GM12878 (cell line): ENCODE results near the gene VTI1A. TPM values are rescaled to one million over a fixed set of nuclear protein-coding genes. Genes with fewer than 3 reads are reported as not detected.

ENCODE experiments used
- ATAC-seq: fragments of 200-7000 bp; cut with Tn5 transposase; 3 replicates; pipeline ENCODE4 v1.9.1; 2020; ENCODE audit warnings: mild to moderate bottlenecking, moderate library complexity
- BruUV-seq: library from RNA; stranded (reverse); fragments of 400-500 nt; replicated peaks from 2 replicates; lab custom pipeline; 2021; lab: Mats Ljungman, UMichigan
- CTCF ChIA-PET: fragments of 300-600 bp; sonication (Branson Sonifier 250); formaldehyde crosslinking; extraction: SDS; loops from one replicate; lab custom pipeline; 2021; ENCODE audit warnings: inconsistent platforms; lab: Yijun Ruan, JAX
- POLR2A ChIA-PET: fragments of 350-600 bp; formaldehyde crosslinking; extraction: SDS; loops from one replicate; lab custom pipeline; 2021; ENCODE audit warnings: inconsistent platforms; lab: Charles Lee
- RAD21 ChIA-PET: fragments of 300-600 bp; sonication (Branson Sonifier 250); formaldehyde crosslinking; loops from one replicate; lab custom pipeline; 2023; ENCODE audit warnings: antibody characterized with exemption; ENCODE audit not compliant: unreplicated experiment; lab: Charles Lee
- SMC1A ChIA-PET: fragments of 300-600 bp; sonication (Branson Sonifier 250); formaldehyde crosslinking; loops from one replicate; lab custom pipeline; 2023; ENCODE audit not compliant: unreplicated experiment, uncharacterized antibody; lab: Charles Lee
- DNase-seq: peaks from one replicate; pipeline ENCODE4 v3.0.0-alpha.2; 2011; ENCODE audit warnings: low read depth, low spot score
- FAIRE-seq: peaks from 3 replicates; lab custom pipeline; 2011; peaks lifted over from hg19 to GRCh38; lab: Jason Lieb, UNC
- H2AFZ ChIP-seq: 2 replicates; pipeline ENCODE4 v1.6.0; 2011; ENCODE audit warnings: low read depth, low read length, control low read depth; ENCODE audit not compliant: control insufficient read depth
- H3K27ac ChIP-seq: 2 replicates; pipeline ENCODE4 v1.5.1; 2011; ENCODE audit warnings: control low read depth; ENCODE audit not compliant: control insufficient read depth, insufficient read depth
- H3K27me3 ChIP-seq, 2 experiments: replicated peaks in 1 of 2; 2 replicates each; pipeline versions ENCODE4 v1.6.0 to v1.6.1; 2011; ENCODE audit warnings: low read length in 1 of 2; ENCODE audit not compliant: control insufficient read depth in 2 of 2, insufficient read depth in 2 of 2
- H3K36me3 ChIP-seq, 2 experiments: 2 replicates each; pipeline ENCODE4 v1.5.1; 2011; ENCODE audit warnings: low read length in 1 of 2; ENCODE audit not compliant: control insufficient read depth in 2 of 2, insufficient read depth in 2 of 2
- H3K4me1 ChIP-seq: 2 replicates; pipeline ENCODE4 v1.6.1; 2011; ENCODE audit warnings: mild to moderate bottlenecking, low read length, moderate library complexity, mixed read lengths; ENCODE audit not compliant: control insufficient read depth, insufficient read depth
- H3K4me2 ChIP-seq: 2 replicates; pipeline ENCODE4 v1.6.0; 2011; ENCODE audit warnings: control low read depth; ENCODE audit not compliant: control insufficient read depth, insufficient read depth
- H3K4me3 ChIP-seq: fragments of 200-600 bp; sonication (generic); 2 replicates; pipeline ENCODE4 v1.5.1; 2016
- H3K79me2 ChIP-seq: 2 replicates; pipeline ENCODE4 v1.6.0; 2011; ENCODE audit warnings: low read length; ENCODE audit not compliant: control insufficient read depth, insufficient read depth
- H3K9ac ChIP-seq: 2 replicates; pipeline ENCODE4 v1.8.0; 2011; ENCODE audit warnings: low read length, control low read depth, mixed read lengths; ENCODE audit not compliant: control insufficient read depth, insufficient read depth
- H3K9me3 ChIP-seq: replicated peaks from 3 replicates; pipeline ENCODE4 v1.5.1; 2011; ENCODE audit warnings: mild to moderate bottlenecking, low read length; ENCODE audit not compliant: control insufficient read depth, insufficient read depth
- H4K20me1 ChIP-seq: 2 replicates; pipeline ENCODE4 v1.6.0; 2011; ENCODE audit not compliant: control insufficient read depth, insufficient read depth
- NR2C1 ChIP-seq: fragments of 450-650 bp; IDR thresholded peaks from 2 replicates; pipeline ENCODE4 v1.6.1; 2017; ENCODE audit warnings: antibody characterized with exemption, mild to moderate bottlenecking, moderate library complexity
- POLR2AphosphoS5 ChIP-seq: IDR thresholded peaks from 2 replicates; pipeline ENCODE4 v1.6.1; 2011; ENCODE audit warnings: mild to moderate bottlenecking, low read length, inconsistent platforms
- SRF ChIP-seq, 2 experiments: IDR thresholded peaks; 2 replicates each; pipeline ENCODE4 v1.6.1; 2011; ENCODE audit warnings: low read depth in 2 of 2, low read length in 2 of 2, mild to moderate bottlenecking in 1 of 2, moderate library complexity in 1 of 2
- WGBS: methylation state at CpG from one replicate; pipeline ENCODE4 v1.1.6; 2016; ENCODE audit warnings: low lambda C conversion rate; ENCODE audit not compliant: insufficient replicate concordance, insufficient coverage; ENCODE audit errors: missing lambda C conversion rate; 5-methylcytosine and 5-hydroxymethylcytosine counted together
- in situ Hi-C: fragments of 300-500 bp; cut with MboI; formaldehyde crosslinking; loops from 9 replicates; pipeline ENCODE4 v1.14.3; 2018; ENCODE audit warnings: mixed read lengths
- intact Hi-C: fragments of 100-400 bp; cut with micrococcal nuclease; formaldehyde crosslinking; loops from one replicate; pipeline ENCODE4 v1.14.2; 2022; ENCODE audit not compliant: unreplicated experiment
- polyA plus RNA-seq, 11 experiments: library from polyadenylated mRNA; depleted of rRNA in 4 of 11; unstranded in 6 of 11; stranded (reverse) in 5 of 11; fragments of >200 nt; fragmentation: Nextera tagmentation in 4 of 11; fragmentation: Illumina TruSeq in 1 of 11; extraction: Ambion mirVana in 4 of 11; extraction: Trizol in 1 of 11; gene quantifications; 1 replicate in 1 of 11; 2 replicates in 10 of 11; pipeline versions ENCODE4 v1.2.1 to v1.2.3, GENCODE V29; 2011 to 2016; ENCODE audit warnings: inconsistent platforms in 2 of 11, missing spikeins in 2 of 11, low read depth in 1 of 11
- total RNA-seq, 4 experiments: library from RNA; depleted of rRNA in 3 of 4; stranded (reverse); fragments of >200 nt in 3 of 4; fragmentation: Illumina TruSeq in 1 of 4; extraction: Trizol in 1 of 4; gene quantifications; 2 replicates each; pipeline versions ENCODE4 v1.2.1 to v1.2.3, GENCODE V29; 2013 to 2021
- TF ChIP-seq, protein P1 (sequence below): IDR thresholded peaks from 2 replicates; pipeline ENCODE4 v1.6.1; 2011; ENCODE audit warnings: borderline replicate concordance, low read depth, mild to moderate bottlenecking, moderate library complexity, low read length; ENCODE audit not compliant: insufficient read depth, poor library complexity, severe bottlenecking
- TF ChIP-seq, protein P2 (sequence below): fragments of 150-350 bp; IDR thresholded peaks from 2 replicates; pipeline ENCODE4 v1.6.1; 2014; ENCODE audit warnings: mild to moderate bottlenecking, low read depth, low read length
- TF ChIP-seq, protein P3 (sequence below): IDR thresholded peaks from 2 replicates; pipeline ENCODE4 v1.6.1; 2012; ENCODE audit warnings: low read length, inconsistent platforms
- TF ChIP-seq, protein P4 (sequence below): fragments of 450-650 bp; IDR thresholded peaks from 2 replicates; pipeline ENCODE4 v1.6.1; 2017; ENCODE audit warnings: antibody characterized with exemption, mild to moderate bottlenecking, moderate library complexity
- TF ChIP-seq, protein P5 (sequence below): fragments of 450-650 bp; IDR thresholded peaks from 2 replicates; pipeline ENCODE4 v1.6.1; 2014; ENCODE audit warnings: mild to moderate bottlenecking

Gene VTI1A
- total and polyA plus RNA-seq, 10 of the 15 experiments (the other 5 are each of a cell fraction or from before 2014, with no cell fraction given) = 12.4 to 43.2 (median 27.5) TPM

DNA sequence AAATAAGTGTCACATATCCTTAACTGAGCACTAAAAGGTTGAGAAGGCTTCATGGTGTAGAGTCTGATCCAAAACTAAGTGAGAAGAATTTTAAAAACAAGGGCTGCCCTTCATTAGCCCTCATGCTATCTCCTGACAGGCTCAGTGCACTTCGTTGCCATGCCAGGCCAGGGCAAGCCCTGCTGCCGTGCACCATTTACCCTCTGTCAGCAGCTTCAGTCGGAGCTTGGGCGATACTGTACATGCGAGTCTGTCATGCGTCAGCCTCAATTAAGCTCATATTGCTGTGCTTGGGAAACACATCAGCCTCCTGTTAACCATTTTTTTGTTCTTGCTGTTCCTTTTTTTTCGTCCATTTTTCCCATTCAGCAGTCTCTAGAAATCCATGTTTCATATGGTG is 166.6 kb downstream of the VTI1A start:
- 98% methylated on average over 7 of the region's 7 CpGs for WGBS
- H3K4me1 ChIP-seq = no peaks in the 10 kb centered on the region
- CTCF ChIA-PET = no interaction called here
- H3K27ac ChIP-seq = no peak overlapping the region
- H3K36me3 ChIP-seq = no peaks in the 10 kb centered on the region
- BruUV-seq = no TSS peak
- H2AFZ ChIP-seq = no peak overlapping the region
- POLR2A ChIA-PET = no interaction called here
- FAIRE-seq = no peak
- no peak overlapping the region for H3K4me3 ChIP-seq
- DNase-seq = no peak
- no peaks in the 10 kb centered on the region for H4K20me1 ChIP-seq
- ATAC-seq = no peak
- in situ Hi-C loops (no loop called here), intact Hi-C loops (no loop called here)
- TF ChIP-seq SRF (IDR thresholded peaks at IDR 0.05; ENCODE audit: low read depth in 2 of 2, low read length in 2 of 2) = no peak
- TF ChIP-seq, protein P1, sequence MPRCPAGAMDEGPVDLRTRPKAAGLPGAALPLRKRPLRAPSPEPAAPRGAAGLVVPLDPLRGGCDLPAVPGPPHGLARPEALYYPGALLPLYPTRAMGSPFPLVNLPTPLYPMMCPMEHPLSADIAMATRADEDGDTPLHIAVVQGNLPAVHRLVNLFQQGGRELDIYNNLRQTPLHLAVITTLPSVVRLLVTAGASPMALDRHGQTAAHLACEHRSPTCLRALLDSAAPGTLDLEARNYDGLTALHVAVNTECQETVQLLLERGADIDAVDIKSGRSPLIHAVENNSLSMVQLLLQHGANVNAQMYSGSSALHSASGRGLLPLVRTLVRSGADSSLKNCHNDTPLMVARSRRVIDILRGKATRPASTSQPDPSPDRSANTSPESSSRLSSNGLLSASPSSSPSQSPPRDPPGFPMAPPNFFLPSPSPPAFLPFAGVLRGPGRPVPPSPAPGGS = no peak
- TF ChIP-seq, protein P2, sequence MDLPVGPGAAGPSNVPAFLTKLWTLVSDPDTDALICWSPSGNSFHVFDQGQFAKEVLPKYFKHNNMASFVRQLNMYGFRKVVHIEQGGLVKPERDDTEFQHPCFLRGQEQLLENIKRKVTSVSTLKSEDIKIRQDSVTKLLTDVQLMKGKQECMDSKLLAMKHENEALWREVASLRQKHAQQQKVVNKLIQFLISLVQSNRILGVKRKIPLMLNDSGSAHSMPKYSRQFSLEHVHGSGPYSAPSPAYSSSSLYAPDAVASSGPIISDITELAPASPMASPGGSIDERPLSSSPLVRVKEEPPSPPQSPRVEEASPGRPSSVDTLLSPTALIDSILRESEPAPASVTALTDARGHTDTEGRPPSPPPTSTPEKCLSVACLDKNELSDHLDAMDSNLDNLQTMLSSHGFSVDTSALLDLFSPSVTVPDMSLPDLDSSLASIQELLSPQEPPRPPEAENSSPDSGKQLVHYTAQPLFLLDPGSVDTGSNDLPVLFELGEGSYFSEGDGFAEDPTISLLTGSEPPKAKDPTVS = no peak
- TF ChIP-seq POLR2AphosphoS5 = no peak
- no peak for TF ChIP-seq NR2C1
- TF ChIP-seq, protein P3, sequence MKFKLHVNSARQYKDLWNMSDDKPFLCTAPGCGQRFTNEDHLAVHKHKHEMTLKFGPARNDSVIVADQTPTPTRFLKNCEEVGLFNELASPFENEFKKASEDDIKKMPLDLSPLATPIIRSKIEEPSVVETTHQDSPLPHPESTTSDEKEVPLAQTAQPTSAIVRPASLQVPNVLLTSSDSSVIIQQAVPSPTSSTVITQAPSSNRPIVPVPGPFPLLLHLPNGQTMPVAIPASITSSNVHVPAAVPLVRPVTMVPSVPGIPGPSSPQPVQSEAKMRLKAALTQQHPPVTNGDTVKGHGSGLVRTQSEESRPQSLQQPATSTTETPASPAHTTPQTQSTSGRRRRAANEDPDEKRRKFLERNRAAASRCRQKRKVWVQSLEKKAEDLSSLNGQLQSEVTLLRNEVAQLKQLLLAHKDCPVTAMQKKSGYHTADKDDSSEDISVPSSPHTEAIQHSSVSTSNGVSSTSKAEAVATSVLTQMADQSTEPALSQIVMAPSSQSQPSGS = no peak
- TF ChIP-seq, protein P4, sequence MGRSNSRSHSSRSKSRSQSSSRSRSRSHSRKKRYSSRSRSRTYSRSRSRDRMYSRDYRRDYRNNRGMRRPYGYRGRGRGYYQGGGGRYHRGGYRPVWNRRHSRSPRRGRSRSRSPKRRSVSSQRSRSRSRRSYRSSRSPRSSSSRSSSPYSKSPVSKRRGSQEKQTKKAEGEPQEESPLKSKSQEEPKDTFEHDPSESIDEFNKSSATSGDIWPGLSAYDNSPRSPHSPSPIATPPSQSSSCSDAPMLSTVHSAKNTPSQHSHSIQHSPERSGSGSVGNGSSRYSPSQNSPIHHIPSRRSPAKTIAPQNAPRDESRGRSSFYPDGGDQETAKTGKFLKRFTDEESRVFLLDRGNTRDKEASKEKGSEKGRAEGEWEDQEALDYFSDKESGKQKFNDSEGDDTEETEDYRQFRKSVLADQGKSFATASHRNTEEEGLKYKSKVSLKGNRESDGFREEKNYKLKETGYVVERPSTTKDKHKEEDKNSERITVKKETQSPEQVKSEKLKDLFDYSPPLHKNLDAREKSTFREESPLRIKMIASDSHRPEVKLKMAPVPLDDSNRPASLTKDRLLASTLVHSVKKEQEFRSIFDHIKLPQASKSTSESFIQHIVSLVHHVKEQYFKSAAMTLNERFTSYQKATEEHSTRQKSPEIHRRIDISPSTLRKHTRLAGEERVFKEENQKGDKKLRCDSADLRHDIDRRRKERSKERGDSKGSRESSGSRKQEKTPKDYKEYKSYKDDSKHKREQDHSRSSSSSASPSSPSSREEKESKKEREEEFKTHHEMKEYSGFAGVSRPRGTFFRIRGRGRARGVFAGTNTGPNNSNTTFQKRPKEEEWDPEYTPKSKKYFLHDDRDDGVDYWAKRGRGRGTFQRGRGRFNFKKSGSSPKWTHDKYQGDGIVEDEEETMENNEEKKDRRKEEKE = no peak
- TF ChIP-seq, protein P5, sequence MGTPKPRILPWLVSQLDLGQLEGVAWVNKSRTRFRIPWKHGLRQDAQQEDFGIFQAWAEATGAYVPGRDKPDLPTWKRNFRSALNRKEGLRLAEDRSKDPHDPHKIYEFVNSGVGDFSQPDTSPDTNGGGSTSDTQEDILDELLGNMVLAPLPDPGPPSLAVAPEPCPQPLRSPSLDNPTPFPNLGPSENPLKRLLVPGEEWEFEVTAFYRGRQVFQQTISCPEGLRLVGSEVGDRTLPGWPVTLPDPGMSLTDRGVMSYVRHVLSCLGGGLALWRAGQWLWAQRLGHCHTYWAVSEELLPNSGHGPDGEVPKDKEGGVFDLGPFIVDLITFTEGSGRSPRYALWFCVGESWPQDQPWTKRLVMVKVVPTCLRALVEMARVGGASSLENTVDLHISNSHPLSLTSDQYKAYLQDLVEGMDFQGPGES = no peak
- SMC1A ChIA-PET = no interaction called here
- H3K27me3 ChIP-seq = no peaks in the 10 kb centered on the region
- no peak overlapping the region for H3K9ac ChIP-seq
- RAD21 ChIA-PET = no interaction called here
- no peaks in the 10 kb centered on the region for H3K79me2 ChIP-seq
- H3K9me3 ChIP-seq = no peaks in the 10 kb centered on the region; the same call in 2 of the 3 replicates
- H3K4me2 ChIP-seq = no peak overlapping the region
